Liver (tissue), 9 donors: Measurements from ENCODE around the gene COL6A2. TPM values are rescaled to one million over a fixed set of nuclear protein-coding genes. Genes with fewer than 3 reads are reported as not detected.

Source experiments
- DNase-seq: peaks from one replicate; pipeline ENCODE4 v3.0.0-alpha.2; 2017; ENCODE audit warnings: low spot score
- H3K27ac ChIP-seq, 2 donors: one replicate each; pipeline ENCODE4 v1.7.0; 2013; ENCODE audit warnings: inconsistent platforms in 2 of 2, low read length in 2 of 2, control low read depth in 1 of 2, low read depth in 1 of 2, mild to moderate bottlenecking in 1 of 2
- H3K27me3 ChIP-seq, 4 donors: one replicate each; pipeline versions ENCODE4 v1.6.1 to v1.7.0; 2013; ENCODE audit warnings: low read length in 3 of 4, inconsistent platforms in 1 of 4, mild to moderate bottlenecking in 1 of 4, moderate library complexity in 1 of 4; ENCODE audit not compliant: control insufficient read depth in 4 of 4, insufficient read depth in 4 of 4
- H3K36me3 ChIP-seq, 4 donors: one replicate each; pipeline versions ENCODE4 v1.6.1 to v1.7.0; 2013; ENCODE audit warnings: low read length in 3 of 4, mild to moderate bottlenecking in 3 of 4, low read depth in 1 of 4, moderate library complexity in 1 of 4; ENCODE audit not compliant: control insufficient read depth in 4 of 4, insufficient read depth in 3 of 4
- H3K4me1 ChIP-seq, 4 donors: one replicate each; pipeline versions ENCODE4 v1.6.1 to v1.7.0; 2013; ENCODE audit warnings: low read length in 3 of 4, mild to moderate bottlenecking in 3 of 4, moderate library complexity in 1 of 4; ENCODE audit not compliant: control insufficient read depth in 4 of 4, insufficient read depth in 4 of 4
- H3K4me3 ChIP-seq, 3 donors: one replicate each; pipeline versions ENCODE4 v1.6.1 to v1.7.0; 2013; ENCODE audit warnings: low read length in 3 of 3, control low read depth in 1 of 3, low read depth in 1 of 3, mild to moderate bottlenecking in 1 of 3
- H3K9ac ChIP-seq, 2 donors: one replicate each; pipeline ENCODE4 v1.7.0; 2013; ENCODE audit warnings: low read length in 2 of 2, mild to moderate bottlenecking in 2 of 2, moderate library complexity in 2 of 2, control low read depth in 1 of 2, low read depth in 1 of 2
- H3K9me3 ChIP-seq, 4 donors: one replicate each; pipeline versions ENCODE4 v1.6.1 to v1.7.0; 2013; ENCODE audit warnings: low read length in 3 of 4; ENCODE audit not compliant: control insufficient read depth in 4 of 4
- EGR1 ChIP-seq, 2 donors: IDR thresholded peaks; 2 replicates each; pipeline ENCODE4 v1.6.1; 2016 to 2018; ENCODE audit warnings: antibody characterized with exemption in 2 of 2, low read depth in 2 of 2
- FOXA1 ChIP-seq: IDR thresholded peaks from 2 replicates; pipeline ENCODE4 v1.6.1; 2016; ENCODE audit warnings: antibody characterized with exemption
- FOXA2 ChIP-seq: IDR thresholded peaks from 2 replicates; pipeline ENCODE4 v1.6.1; 2016; ENCODE audit warnings: antibody characterized with exemption
- GABPA ChIP-seq, 2 donors: IDR thresholded peaks in 1 of 2; conservative IDR thresholded peaks in 1 of 2; 2 replicates each; pipeline ENCODE4 v1.6.1; 2016; ENCODE audit warnings: antibody characterized with exemption in 2 of 2, mild to moderate bottlenecking in 1 of 2, moderate library complexity in 1 of 2
- HNF4A ChIP-seq, 2 donors: conservative IDR thresholded peaks; 2 replicates each; pipeline ENCODE4 v1.6.1; 2016; ENCODE audit warnings: antibody characterized with exemption in 2 of 2, mild to moderate bottlenecking in 2 of 2
- HNF4G ChIP-seq: IDR thresholded peaks from 2 replicates; pipeline ENCODE4 v1.6.1; 2016; ENCODE audit warnings: antibody characterized with exemption
- JUND ChIP-seq, 2 donors: IDR thresholded peaks; 2 replicates each; pipeline ENCODE4 v1.6.1; 2016; ENCODE audit warnings: antibody characterized with exemption in 2 of 2
- NR2F2 ChIP-seq: IDR thresholded peaks from 2 replicates; pipeline ENCODE4 v1.6.1; 2016; ENCODE audit warnings: antibody characterized with exemption
- RAD21 ChIP-seq, 2 donors: IDR thresholded peaks; 2 replicates each; pipeline ENCODE4 v1.6.1; 2016; ENCODE audit warnings: antibody characterized with exemption in 2 of 2, mild to moderate bottlenecking in 2 of 2
- RXRA ChIP-seq, 2 donors: IDR thresholded peaks; 2 replicates each; pipeline ENCODE4 v1.6.1; 2017 to 2018; ENCODE audit warnings: antibody characterized with exemption in 2 of 2, mild to moderate bottlenecking in 1 of 2
- SP1 ChIP-seq: IDR thresholded peaks from 2 replicates; pipeline ENCODE4 v1.6.1; 2018; ENCODE audit warnings: antibody characterized with exemption, mild to moderate bottlenecking
- TAF1 ChIP-seq: conservative IDR thresholded peaks from 2 replicates; pipeline ENCODE4 v1.6.1; 2016; ENCODE audit warnings: antibody characterized with exemption, mild to moderate bottlenecking
- YY1 ChIP-seq: IDR thresholded peaks from 2 replicates; pipeline ENCODE4 v1.6.1; 2016; ENCODE audit warnings: antibody characterized with exemption, mild to moderate bottlenecking
- WGBS: extraction: QIAGEN DNeasy Blood & Tissue Kit; methylation state at CpG from one replicate; pipeline ENCODE4 v1.1.7; 2013; 5-methylcytosine and 5-hydroxymethylcytosine counted together
- polyA plus RNA-seq, 2 donors: library from polyadenylated mRNA; stranded (reverse) in 1 of 2; unstranded in 1 of 2; fragments of 200-250 nt in 1 of 2; fragments of >200 nt in 1 of 2; fragmentation: Nextera tagmentation in 1 of 2; extraction: Ambion mirVana in 1 of 2; gene quantifications; one replicate each; pipeline versions ENCODE4 v1.2.1 to v1.2.3, GENCODE V29; 2013 to 2015
- total RNA-seq, 2 donors: library from RNA; depleted of rRNA; stranded (reverse); fragments of >200 nt; gene quantifications; one replicate each; pipeline ENCODE4 v1.2.3, GENCODE V29; 2014
- TF ChIP-seq, protein P1 (sequence below): fragments of 150-350 bp; IDR thresholded peaks from 2 replicates; pipeline ENCODE4 v1.5.1; 2017; ENCODE audit warnings: improper control_type of control experiment, low read depth, low read length; ENCODE audit not compliant: missing input control
- TF ChIP-seq, protein P2 (sequence below): IDR thresholded peaks from 2 replicates; pipeline ENCODE4 v1.6.1; 2016; ENCODE audit warnings: antibody characterized with exemption
- TF ChIP-seq, protein P3 (sequence below): IDR thresholded peaks from 2 replicates; pipeline ENCODE4 v1.6.1; 2016; ENCODE audit warnings: antibody characterized with exemption
- TF ChIP-seq, protein P4 (sequence below): IDR thresholded peaks from 2 replicates; pipeline ENCODE4 v1.6.1; 2016; ENCODE audit warnings: antibody characterized with exemption
- TF ChIP-seq, protein P5 (sequence below): IDR thresholded peaks from 2 replicates; pipeline ENCODE4 v1.6.1; 2016; ENCODE audit warnings: antibody characterized with exemption, mild to moderate bottlenecking
- donor health status: healthy.
- donor health status: healthy.
- donor health status: healthy.
- donor health status: healthy.
- donor health status: healthy.

COL6A2 gene
- total and polyA plus RNA-seq, 4 donors, result 5.8 to 80.8 (median 41.7) TPM

GRCh38 chr21:46153247-46154154 lies 55.6 kb downstream of the COL6A2 start:
- peak overlapping the region; percentile 60 to 85 (median 70) for H3K4me3 ChIP-seq
- peak overlapping the region; percentile 83 to 92 for H3K27ac ChIP-seq
- no peaks in the 10 kb centered on the region for H3K27me3 ChIP-seq
- peaks cover 4 to 39% (median 17%) of the 10 kb centered on the region in 4 donors for H3K4me1 ChIP-seq
- no peaks in the 10 kb centered on the region for H3K9me3 ChIP-seq
- H3K9ac ChIP-seq, result peak overlapping the region; percentile 83 to 99
- TF ChIP-seq, protein P1, sequence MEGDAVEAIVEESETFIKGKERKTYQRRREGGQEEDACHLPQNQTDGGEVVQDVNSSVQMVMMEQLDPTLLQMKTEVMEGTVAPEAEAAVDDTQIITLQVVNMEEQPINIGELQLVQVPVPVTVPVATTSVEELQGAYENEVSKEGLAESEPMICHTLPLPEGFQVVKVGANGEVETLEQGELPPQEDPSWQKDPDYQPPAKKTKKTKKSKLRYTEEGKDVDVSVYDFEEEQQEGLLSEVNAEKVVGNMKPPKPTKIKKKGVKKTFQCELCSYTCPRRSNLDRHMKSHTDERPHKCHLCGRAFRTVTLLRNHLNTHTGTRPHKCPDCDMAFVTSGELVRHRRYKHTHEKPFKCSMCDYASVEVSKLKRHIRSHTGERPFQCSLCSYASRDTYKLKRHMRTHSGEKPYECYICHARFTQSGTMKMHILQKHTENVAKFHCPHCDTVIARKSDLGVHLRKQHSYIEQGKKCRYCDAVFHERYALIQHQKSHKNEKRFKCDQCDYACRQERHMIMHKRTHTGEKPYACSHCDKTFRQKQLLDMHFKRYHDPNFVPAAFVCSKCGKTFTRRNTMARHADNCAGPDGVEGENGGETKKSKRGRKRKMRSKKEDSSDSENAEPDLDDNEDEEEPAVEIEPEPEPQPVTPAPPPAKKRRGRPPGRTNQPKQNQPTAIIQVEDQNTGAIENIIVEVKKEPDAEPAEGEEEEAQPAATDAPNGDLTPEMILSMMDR, result peak; percentile 58
- TF ChIP-seq RAD21 (IDR thresholded peaks at IDR 0.05) (peak; percentile 62 to 65), FOXA1 (no peak), EGR1 (IDR thresholded peaks at IDR 0.05; ENCODE audit: low read depth in 2 of 2) (no peak), SP1 (peak; percentile 29), HNF4A (conservative IDR thresholded peaks at IDR 0.05) (peak; percentile 59 to 76), JUND (IDR thresholded peaks at IDR 0.05) (no peak), TAF1 (no peak), FOXA2 (peak; percentile 52), RXRA (IDR thresholded peaks at IDR 0.05) (peak; percentile 55 to 83), YY1 (peak; percentile 52), NR2F2 (peak; percentile 33), GABPA (IDR thresholded peaks at IDR 0.05 in 1 of 2, conservative IDR thresholded peaks at IDR 0.05 in 1 of 2) (no peak), HNF4G (no peak)
- TF ChIP-seq, protein P2, sequence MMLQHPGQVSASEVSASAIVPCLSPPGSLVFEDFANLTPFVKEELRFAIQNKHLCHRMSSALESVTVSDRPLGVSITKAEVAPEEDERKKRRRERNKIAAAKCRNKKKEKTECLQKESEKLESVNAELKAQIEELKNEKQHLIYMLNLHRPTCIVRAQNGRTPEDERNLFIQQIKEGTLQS, result no peak
- TF ChIP-seq, protein P3, sequence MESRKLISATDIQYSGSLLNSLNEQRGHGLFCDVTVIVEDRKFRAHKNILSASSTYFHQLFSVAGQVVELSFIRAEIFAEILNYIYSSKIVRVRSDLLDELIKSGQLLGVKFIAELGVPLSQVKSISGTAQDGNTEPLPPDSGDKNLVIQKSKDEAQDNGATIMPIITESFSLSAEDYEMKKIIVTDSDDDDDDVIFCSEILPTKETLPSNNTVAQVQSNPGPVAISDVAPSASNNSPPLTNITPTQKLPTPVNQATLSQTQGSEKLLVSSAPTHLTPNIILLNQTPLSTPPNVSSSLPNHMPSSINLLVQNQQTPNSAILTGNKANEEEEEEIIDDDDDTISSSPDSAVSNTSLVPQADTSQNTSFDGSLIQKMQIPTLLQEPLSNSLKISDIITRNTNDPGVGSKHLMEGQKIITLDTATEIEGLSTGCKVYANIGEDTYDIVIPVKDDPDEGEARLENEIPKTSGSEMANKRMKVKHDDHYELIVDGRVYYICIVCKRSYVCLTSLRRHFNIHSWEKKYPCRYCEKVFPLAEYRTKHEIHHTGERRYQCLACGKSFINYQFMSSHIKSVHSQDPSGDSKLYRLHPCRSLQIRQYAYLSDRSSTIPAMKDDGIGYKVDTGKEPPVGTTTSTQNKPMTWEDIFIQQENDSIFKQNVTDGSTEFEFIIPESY, result peak; percentile 15
- TF ChIP-seq, protein P4, sequence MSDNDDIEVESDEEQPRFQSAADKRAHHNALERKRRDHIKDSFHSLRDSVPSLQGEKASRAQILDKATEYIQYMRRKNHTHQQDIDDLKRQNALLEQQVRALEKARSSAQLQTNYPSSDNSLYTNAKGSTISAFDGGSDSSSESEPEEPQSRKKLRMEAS, result peak; percentile 59
- TF ChIP-seq, protein P5, sequence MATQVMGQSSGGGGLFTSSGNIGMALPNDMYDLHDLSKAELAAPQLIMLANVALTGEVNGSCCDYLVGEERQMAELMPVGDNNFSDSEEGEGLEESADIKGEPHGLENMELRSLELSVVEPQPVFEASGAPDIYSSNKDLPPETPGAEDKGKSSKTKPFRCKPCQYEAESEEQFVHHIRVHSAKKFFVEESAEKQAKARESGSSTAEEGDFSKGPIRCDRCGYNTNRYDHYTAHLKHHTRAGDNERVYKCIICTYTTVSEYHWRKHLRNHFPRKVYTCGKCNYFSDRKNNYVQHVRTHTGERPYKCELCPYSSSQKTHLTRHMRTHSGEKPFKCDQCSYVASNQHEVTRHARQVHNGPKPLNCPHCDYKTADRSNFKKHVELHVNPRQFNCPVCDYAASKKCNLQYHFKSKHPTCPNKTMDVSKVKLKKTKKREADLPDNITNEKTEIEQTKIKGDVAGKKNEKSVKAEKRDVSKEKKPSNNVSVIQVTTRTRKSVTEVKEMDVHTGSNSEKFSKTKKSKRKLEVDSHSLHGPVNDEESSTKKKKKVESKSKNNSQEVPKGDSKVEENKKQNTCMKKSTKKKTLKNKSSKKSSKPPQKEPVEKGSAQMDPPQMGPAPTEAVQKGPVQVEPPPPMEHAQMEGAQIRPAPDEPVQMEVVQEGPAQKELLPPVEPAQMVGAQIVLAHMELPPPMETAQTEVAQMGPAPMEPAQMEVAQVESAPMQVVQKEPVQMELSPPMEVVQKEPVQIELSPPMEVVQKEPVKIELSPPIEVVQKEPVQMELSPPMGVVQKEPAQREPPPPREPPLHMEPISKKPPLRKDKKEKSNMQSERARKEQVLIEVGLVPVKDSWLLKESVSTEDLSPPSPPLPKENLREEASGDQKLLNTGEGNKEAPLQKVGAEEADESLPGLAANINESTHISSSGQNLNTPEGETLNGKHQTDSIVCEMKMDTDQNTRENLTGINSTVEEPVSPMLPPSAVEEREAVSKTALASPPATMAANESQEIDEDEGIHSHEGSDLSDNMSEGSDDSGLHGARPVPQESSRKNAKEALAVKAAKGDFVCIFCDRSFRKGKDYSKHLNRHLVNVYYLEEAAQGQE, result peak; percentile 71
- 18% methylated on average over 33 of the region's 33 CpGs for WGBS
- DNase-seq, result peak; percentile 81
- H3K36me3 ChIP-seq, result peaks cover 10 to 14% (median 11%) of the 10 kb centered on the region in 4 donors
